ENCODE measurements around the gene DOCK9.

DOCK9 gene

GRCh38 chr13:98784666-98785065, 193.2 kb downstream of the DOCK9 start:
- no peak for DNase-seq

DNA sequence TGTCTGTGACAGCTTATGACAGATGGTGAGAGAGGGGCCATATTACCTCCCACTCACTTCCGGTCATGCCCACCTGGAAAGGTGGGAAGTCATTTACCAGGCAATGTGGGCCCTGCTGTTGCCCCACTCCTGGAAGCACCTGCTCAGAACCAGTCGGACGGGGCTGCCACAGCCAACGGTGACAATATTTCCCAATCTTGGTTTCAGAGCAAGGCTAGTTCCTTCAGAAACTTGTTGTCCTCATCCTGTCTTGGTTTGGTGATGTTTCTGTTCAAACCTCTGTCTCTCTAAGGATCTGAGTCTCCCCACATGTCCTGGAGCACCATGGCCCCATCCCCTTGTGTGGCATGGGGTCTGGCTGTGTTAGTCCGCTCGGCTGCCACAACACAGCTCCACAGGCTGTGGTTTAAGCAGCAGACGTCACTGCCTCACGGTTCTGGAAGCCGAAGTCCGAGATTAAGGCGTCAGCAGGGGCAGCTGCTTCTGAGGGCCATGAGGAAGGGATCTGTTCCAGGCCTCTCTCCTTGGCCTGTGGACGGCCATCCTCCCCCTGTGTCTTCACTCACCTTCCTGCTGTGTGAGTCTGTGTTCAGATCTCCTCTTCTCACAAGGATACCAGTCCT, 193.9 kb downstream of the DOCK9 start:
- no peak for DNase-seq

- DNase-seq = no peak
Measured at GRCh38 chr13:98782654-98783053, 195.2 kb downstream of the DOCK9 start.

DNA sequence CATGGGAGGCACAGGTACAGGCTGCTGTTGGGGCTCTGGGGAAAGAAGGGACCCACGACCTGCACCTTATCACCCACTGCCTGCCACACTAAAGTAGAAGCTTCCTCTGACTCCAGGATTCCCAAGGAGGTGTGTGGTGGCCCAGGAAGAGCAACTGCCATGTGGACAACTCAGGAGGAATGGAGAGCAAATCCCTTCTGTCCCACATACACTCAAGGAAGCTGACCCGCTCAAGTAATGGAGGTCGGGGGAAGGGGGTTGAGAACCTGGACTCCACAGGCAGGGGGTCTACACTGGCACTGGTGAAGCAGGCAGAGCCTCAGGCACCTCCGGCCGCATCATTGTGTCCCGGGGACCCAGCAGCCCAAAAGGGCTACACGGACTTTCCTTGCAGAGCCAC, 196.0 kb downstream of the DOCK9 start:
- DNase-seq = no peak

DNA sequence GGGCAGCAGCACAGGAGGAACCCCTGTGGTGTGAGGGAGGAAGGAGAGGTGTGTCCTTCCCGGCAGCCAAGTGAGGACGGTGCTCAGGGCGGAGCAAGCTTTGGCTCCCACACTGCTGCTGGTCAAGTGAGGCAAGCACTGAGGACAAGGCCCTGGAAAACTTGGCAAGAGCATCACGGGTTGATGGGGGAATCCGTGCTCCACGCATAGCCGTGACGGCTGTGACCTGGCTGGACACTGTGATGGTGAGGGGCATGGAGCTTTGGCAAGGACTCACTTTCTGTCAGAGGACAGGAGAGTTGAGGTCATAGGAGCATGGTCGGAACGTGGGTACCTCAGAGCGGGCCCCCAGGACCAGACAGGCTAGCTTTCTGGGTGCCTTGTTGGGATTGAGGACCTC, 196.4 kb downstream of the DOCK9 start:
- no peak for DNase-seq

DNA sequence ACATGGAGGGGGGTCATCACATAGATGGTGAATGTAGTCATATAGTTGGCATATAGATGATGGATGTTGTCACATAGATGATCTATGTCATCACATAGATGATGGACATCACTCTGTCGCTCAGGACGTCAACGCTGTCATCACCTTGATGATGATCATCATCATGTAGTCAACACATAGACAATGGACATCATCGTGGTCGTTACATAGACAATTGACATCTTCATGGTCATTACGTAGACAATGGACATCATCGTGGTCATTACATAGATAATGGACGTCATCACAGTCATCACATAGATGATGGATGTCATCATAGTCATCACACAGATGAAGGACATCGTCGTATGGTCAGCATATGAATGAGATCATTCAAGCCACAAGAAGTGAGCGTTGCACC, 196.8 kb downstream of the DOCK9 start:
- DNase-seq = no peak

- DNase-seq = no peak
Measured at GRCh38 chr13:98780451-98780850, 197.4 kb downstream of the DOCK9 start.

- no peak for DNase-seq
Measured at GRCh38 chr13:98779695-98780094, 198.2 kb downstream of the DOCK9 start.

DNA sequence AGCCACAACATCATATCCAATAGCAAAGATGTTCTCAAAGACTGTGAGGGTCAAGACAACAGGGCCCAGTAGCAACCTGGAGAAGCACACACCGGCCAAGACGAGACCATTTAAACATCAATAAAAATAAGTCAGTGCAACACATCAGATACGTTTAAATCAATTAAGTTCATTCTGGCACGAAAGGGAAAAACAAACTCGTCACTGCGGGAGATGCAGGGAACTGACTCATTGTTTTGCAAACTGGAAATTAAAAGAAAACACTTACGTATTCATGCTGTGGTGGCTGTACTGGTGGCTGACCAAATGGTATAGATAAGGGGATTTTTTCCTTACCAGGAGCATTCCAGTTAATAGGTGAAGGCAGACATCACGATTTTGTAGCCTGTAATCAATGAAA, 199.1 kb downstream of the DOCK9 start:
- no peak for DNase-seq

GRCh38 chr13:98776644-98777043, 201.2 kb downstream of the DOCK9 start:
- no peak for DNase-seq

DNA sequence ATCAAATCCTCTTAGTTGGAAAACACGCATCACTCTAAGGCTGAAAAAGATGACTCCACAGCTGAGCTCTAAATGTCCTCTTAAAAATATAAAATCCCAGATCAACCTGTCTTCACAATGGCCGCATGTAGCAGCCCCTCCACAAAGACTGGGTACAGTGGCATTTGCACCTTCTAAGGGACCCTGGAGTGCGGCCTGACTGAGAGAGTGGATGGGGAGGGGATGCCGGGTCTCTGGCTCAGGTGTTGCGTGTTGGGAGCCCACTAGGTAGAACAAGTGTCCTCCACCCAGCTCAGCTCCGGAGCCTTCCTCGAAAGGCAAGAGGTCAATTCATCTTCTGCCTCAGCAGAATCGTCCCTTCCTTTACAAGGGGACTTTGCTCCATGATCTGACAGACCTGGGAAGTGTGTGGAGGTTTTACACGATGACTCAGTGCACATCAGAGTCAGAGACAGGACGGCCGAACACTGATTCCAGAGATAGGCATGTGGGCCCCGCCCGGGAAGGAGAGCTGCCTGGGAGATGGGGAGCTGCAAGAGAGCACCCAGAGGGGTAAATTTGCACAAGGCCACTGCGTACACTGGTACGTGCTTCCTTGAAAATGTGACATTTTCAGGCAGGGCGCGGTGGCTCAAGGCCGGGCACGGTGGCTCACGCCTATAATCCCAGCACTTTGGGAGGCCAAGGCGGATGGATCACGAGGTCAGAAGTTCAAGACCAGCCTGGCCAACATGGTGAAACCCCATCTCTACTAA, 201.8 kb downstream of the DOCK9 start:
- no peak for DNase-seq

- no peak for DNase-seq
Measured at GRCh38 chr13:98775386-98775785, 202.5 kb downstream of the DOCK9 start.

DNA sequence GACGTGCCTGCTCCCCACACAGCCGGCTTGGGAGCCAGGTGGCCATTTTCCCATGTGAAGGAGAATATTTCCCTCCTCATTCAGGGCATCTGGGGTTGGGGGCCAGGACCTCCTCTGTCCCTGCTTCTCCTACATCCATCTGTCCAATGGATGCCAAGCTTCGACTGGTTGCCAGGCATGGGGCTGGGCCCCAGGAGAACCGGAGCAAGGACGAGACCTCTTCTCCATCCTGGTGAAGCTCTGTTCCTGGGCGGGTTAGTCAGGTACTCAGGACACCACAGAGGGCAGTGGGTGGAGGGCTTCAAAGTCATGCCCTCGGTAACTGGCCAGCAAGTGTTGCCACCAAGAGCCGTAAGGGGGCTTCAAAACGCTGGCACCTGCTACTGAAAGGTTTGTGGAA, 203.1 kb downstream of the DOCK9 start:
- no peak for DNase-seq

DNA sequence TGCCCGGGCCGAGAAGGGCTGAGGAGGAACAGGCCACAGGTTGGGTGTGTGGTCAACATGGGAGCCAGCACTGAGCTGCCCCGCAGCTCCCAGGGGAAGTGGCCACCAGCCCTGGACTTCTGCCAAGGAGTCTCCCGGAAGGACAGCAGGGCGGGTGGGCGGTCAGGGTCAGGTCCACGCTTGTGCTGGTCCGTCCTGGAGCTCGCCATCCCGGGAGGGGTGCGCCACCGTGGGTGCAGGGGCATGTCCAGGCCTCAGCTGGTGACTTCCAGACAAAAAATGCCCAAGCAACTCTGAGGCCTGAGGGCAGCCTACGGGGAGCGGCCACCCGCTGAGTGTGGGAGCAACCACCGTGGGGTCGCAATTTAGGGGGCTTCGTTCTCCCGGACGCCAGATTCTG, 203.9 kb downstream of the DOCK9 start:
- no peak for DNase-seq

DNA sequence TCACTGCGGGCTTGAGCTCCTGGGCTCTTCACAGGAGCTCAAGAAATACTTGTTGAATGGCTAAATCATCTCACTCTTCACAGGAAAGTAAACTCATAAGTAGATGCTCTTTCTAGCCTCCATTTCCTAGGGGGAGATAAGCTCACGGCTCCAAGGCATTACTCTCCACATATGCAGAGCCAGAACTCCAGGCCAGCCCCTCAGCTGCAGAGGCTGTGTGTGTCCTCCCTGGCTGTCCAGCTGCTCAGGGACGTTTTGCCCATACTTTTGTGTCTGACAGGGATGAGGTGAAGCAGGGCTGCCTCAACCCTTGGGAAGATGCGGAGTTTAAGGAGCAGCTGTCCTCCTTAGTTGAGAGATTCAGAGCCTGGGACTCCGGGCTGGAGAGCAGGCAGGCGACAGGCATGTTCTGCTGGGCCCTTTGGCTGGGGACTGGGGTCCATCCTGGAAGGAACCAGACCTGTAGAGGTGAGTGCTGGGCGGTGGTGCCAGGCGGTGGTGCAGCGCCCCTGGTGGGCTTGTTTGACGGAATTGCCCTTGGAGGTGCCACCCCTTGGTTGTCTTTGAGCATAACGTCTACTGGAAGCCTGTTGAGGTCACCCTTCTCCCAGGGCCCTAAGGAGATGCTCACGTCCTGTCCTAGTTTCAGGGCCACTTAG, 204.9 kb downstream of the DOCK9 start:
- no peak for DNase-seq

- no peak for DNase-seq
Measured at GRCh38 chr13:98771838-98772611, 205.8 kb downstream of the DOCK9 start.

DNA sequence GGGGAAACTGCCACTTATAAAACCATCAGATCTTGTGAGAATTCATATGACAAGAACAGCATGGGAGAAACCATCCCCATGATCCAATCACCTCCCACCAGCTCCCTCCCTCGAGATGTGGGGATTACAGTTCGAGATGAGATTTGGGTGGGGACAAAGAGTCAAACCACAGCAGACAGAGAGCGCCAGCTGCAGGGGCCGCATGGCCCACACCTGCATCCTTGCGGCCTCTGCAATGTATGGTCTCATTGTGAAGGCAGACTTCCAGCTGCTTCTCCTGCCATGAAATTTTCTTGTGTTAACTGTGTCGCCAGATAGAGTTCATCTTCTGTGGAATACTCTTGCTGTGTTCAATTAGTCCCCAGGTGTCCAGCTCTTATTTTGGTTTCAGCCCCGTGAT, 208.1 kb downstream of the DOCK9 start:
- DNase-seq = no peak

GRCh38 chr13:98768522-98768921, 209.3 kb downstream of the DOCK9 start:
- DNase-seq = no peak

DNA sequence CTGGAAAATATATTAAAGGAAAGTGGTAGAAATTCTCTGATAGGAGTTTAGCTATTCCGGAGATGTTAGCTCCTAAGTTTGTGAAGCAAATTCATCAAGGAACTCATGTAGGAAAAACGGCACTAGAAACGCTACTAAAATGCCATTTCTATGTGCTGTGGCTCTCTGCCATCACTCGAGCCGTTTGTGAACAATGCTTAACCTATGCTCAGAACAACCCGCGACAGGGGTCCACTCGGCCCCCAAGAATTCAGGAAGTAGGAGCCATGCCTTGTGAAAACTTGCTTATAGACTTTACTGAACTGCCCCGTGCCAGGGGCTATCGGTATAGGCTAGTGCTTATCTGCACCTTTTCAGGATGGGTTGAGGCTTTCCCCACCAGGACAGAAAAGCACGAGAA, 211.2 kb downstream of the DOCK9 start:
- no peak for DNase-seq

DNA sequence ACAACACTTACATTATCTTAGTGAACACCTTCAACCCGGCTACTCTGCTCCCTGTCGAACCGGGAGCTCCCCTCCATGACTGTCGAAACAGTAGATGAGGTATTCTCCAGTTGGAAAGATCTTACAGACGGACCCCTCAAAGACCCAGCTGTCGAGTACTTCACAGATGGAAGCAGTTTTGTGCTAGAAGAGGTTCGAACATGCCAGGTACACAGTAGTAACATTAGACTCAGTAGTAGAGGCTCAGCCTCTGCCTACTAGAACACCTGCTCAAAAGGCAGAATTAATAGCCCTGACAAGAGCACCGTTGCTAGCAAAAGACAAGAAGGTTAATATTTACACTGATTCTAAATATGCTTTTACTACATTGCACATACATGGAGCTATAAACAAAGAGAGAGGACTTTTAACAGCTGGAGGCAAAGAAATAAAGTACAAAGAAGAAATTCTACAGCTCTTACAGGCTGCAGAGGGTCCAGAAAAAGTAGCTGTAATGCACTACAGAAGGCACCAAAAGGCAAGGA, 211.8 kb downstream of the DOCK9 start:
- DNase-seq = no peak

GRCh38 chr13:98761986-98762616, 215.8 kb downstream of the DOCK9 start:
- DNase-seq = no peak

- no peak for DNase-seq
Measured at GRCh38 chr13:98761126-98761985, 216.5 kb downstream of the DOCK9 start.

Measured in RPMI8226 (cell line).